Measurements from ENCODE around the gene MARCHF10. TPM values are rescaled to one million over a fixed set of nuclear protein-coding genes. Genes with fewer than 3 reads are reported as not detected.
"Not testable (repeated sequence)": the region's sequence is repeated elsewhere in the genome, so short reads cannot be mapped to it uniquely, and the experiment has no call there.

The MARCHF10 gene
- polyA plus RNA-seq, 1 experiment: 0.14 TPM

DNA sequence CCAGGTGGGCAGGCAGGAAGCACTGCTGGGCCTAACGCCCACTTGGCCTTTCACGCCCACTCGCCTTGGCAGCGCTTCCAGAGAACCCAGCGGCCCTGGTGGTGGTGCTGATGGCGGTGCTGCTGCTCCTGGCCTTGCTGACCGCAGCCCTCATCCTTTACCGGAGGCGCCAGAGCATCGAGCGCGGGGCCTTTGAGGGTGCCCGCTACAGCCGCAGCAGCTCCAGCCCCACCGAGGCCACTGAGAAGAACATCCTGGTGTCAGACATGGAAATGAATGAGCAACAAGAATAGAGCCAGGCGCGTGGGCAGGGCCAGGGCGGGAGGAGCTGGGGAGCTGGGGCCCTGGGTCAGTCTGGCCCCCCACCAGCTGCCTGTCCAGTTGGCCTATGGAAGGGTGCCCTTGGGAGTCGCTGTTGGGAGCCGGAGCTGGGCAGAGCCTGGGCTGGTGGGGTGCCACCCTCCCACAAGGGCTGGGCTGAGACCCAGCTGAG, 115.9 kb downstream of the MARCHF10 start:
- TF ChIP-seq, protein P1, sequence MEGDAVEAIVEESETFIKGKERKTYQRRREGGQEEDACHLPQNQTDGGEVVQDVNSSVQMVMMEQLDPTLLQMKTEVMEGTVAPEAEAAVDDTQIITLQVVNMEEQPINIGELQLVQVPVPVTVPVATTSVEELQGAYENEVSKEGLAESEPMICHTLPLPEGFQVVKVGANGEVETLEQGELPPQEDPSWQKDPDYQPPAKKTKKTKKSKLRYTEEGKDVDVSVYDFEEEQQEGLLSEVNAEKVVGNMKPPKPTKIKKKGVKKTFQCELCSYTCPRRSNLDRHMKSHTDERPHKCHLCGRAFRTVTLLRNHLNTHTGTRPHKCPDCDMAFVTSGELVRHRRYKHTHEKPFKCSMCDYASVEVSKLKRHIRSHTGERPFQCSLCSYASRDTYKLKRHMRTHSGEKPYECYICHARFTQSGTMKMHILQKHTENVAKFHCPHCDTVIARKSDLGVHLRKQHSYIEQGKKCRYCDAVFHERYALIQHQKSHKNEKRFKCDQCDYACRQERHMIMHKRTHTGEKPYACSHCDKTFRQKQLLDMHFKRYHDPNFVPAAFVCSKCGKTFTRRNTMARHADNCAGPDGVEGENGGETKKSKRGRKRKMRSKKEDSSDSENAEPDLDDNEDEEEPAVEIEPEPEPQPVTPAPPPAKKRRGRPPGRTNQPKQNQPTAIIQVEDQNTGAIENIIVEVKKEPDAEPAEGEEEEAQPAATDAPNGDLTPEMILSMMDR (IDR thresholded peaks at IDR 0.05; ENCODE audit: low read depth, low read length): no peak
- H3K9me3 ChIP-seq (ENCODE audit: control insufficient read depth, insufficient read depth, low read length): peaks cover 4% of the 10 kb centered on the region; the same call in 1 of the 2 replicates
- DNase-seq (ENCODE audit: low read depth, low spot score): no peak
- H3K27ac ChIP-seq (ENCODE audit: low read depth, low read length): no peak overlapping the region
- ChIA-PET CTCF (interaction anchor here (0.6 kb wide), 1 partner anchor 363 kb away, joined by 3 read pairs; no protein-coding TSS in a partner anchor), POLR2A (interaction anchor here (0.5 to 0.6 kb wide), 2 partner anchors 9 to 59 kb away, joined by 3 to 5 read pairs; no protein-coding TSS in a partner anchor)
- no peaks in the 10 kb centered on the region for H3K27me3 ChIP-seq (ENCODE audit: control insufficient read depth, insufficient read depth, low read length)
- no peak overlapping the region for H3K4me3 ChIP-seq (ENCODE audit: low read depth, low read length)

DNA sequence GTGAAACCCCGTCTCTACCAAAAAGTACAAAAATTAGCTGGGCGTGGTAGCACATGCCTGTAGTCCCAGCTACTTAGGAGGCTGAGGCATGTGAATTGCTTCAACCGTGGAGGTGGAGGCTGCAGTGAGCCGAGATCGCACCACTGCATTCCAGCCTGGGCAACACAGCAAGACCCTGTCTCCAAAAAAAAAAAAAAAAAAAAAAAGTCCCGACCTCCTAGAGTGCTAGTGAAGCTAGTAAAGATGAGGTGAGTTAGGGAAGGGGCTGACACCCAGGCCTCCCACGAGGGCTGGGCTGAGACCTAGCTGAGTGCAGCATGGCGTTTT, 116.6 kb downstream of the MARCHF10 start:
- not testable (repeated sequence) for H3K4me3 ChIP-seq (ENCODE audit: low read depth, low read length); H3K27ac ChIP-seq (ENCODE audit: low read depth, low read length); DNase-seq (ENCODE audit: low read depth, low spot score); H3K9me3 ChIP-seq (ENCODE audit: control insufficient read depth, insufficient read depth, low read length); H3K27me3 ChIP-seq (ENCODE audit: control insufficient read depth, insufficient read depth, low read length)
- ChIA-PET CTCF (interaction anchor here (0.6 kb wide), 1 partner anchor 364 kb away, joined by 3 read pairs; no protein-coding TSS in a partner anchor), POLR2A (interaction anchor here (0.5 to 0.6 kb wide), 2 partner anchors 9 to 58 kb away, joined by 3 to 5 read pairs; no protein-coding TSS in a partner anchor)

DNA sequence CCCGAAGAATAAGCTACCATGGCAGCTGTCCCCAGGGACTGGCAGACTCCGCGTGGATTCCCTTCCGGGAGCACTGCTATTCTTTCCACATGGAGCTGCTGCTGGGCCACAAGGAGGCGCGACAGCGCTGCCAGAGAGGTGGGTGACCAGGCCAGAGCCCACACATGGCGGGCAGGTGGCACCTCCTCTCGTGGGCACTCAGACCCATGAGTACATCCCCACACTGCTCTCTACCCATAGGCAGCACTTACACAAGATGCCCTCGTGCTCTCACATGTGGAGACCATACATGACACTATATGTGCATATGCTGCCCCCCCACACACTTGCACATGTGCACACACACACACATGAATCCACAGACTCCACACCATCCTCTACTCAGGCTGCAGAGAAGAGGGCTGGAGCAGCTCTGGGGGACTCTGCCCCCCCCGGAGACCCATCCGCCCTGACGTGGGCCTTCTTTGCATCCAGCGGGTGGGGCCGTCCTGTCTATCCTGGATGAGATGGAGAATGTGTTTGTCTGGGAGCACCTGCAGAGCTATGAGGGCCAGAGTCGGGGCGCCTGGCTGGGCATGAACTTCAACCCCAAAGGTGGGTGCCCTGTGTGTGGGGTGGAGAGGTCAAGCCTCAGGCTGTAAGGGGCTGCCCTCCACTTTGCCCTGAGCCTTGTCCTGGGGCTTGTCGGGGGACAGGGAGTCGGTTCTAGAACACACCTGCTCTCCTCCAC, 117.8 kb downstream of the MARCHF10 start:
- Histone ChIP-seq H3K9me3 (ENCODE audit: control insufficient read depth, insufficient read depth, low read length) (peaks cover 4% of the 10 kb centered on the region; the same call in 1 of the 2 replicates), H3K27ac (ENCODE audit: low read depth, low read length) (no peak overlapping the region), H3K27me3 (ENCODE audit: control insufficient read depth, insufficient read depth, low read length) (no peaks in the 10 kb centered on the region), H3K4me3 (ENCODE audit: low read depth, low read length) (no peak overlapping the region)
- no peak for DNase-seq (ENCODE audit: low read depth, low spot score)
- TF ChIP-seq, protein P1 (IDR thresholded peaks at IDR 0.05; ENCODE audit: low read depth, low read length): no peak
- POLR2A ChIA-PET: interaction anchor here (0.6 kb wide), 1 partner anchor 126 kb away, joined by 3 read pairs; no protein-coding TSS in a partner anchor
- CTCF ChIA-PET: interaction anchor here (0.6 kb wide), 1 partner anchor 286 kb away, joined by 3 read pairs; no protein-coding TSS in a partner anchor

DNA sequence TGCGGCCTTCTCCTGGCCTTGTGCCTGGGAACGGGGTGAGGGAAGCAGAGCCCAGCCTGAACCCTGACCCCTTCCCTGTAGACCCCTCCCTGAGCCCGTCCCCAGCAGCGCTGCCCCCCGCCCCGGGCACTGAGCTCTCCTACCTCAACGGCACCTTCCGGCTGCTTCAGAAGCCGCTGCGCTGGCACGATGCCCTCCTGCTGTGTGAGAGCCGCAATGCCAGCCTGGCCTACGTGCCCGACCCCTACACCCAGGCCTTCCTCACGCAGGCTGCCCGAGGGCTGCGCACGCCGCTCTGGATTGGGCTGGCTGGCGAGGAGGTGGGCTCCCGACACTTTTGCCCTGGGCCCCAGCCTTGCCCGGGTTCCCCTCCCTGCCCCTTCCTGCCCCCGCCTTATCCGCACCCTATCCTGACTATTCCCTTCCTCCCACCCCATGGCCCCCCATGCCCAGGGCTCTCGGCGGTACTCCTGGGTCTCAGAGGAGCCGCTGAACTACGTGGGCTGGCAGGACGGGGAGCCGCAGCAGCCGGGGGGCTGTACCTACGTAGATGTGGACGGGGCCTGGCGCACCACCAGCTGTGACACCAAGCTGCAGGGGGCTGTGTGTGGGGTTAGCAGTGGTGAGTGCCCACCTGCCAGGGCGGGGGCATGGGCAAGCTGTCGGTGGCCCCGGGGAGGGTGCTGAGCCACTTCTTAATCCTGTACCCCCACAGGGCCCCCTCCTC, 118.5 kb downstream of the MARCHF10 start:
- TF ChIP-seq, protein P1 (IDR thresholded peaks at IDR 0.05; ENCODE audit: low read depth, low read length): no peak
- no peak for DNase-seq (ENCODE audit: low read depth, low spot score)
- Histone ChIP-seq H3K27ac (ENCODE audit: low read depth, low read length) (no peak overlapping the region), H3K9me3 (ENCODE audit: control insufficient read depth, insufficient read depth, low read length) (no peaks in the 10 kb centered on the region; the same call in 1 of the 2 replicates), H3K27me3 (ENCODE audit: control insufficient read depth, insufficient read depth, low read length) (no peaks in the 10 kb centered on the region), H3K4me3 (ENCODE audit: low read depth, low read length) (no peak overlapping the region)
- ChIA-PET CTCF (interaction anchor here (0.5 kb wide), 1 partner anchor 207 kb away, joined by 3 read pairs; no protein-coding TSS in a partner anchor), POLR2A (interaction anchor here (0.6 kb wide), 1 partner anchor 127 kb away, joined by 3 read pairs; no protein-coding TSS in a partner anchor)

DNA sequence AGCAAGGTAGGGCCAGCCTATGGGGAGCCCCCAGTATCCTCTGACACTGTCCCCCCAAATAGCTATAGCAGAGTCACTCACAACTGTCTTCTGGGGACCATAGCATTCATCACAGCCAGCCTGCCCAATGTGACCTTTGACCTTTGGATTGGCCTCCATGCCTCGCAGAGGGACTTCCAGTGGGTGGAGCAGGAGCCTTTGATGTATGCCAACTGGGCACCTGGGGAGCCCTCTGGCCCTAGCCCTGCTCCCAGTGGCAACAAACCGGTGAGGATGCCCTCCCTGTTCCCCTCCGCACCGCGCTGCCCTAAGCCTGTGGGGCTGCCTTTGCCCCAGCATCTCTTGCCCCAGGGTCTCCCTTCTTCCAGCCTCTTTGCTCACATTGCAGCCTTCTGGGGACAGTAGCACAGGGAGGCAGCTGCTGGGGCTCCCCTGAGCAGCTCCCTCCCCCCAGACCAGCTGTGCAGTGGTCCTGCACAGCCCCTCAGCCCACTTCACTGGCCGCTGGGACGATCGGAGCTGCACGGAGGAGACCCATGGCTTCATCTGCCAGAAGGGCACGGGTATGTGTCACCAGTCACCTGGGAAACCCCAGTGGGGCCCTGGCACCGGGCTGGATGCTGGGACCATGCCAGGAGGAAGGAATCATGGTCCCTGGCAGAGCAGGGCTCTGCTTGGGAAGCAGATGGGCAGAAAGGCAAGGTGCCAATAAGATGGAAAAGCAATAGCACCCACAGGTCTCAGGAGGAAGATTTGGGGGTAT, 119.5 kb downstream of the MARCHF10 start:
- no peaks in the 10 kb centered on the region for H3K27me3 ChIP-seq (ENCODE audit: control insufficient read depth, insufficient read depth, low read length)
- ChIA-PET POLR2A (no interaction called here), CTCF (no interaction called here)
- H3K4me3 ChIP-seq (ENCODE audit: low read depth, low read length): no peak overlapping the region
- no peak overlapping the region for H3K27ac ChIP-seq (ENCODE audit: low read depth, low read length)
- TF ChIP-seq, protein P1 (IDR thresholded peaks at IDR 0.05; ENCODE audit: low read depth, low read length): no peak
- DNase-seq (ENCODE audit: low read depth, low spot score): no peak
- H3K9me3 ChIP-seq (ENCODE audit: control insufficient read depth, insufficient read depth, low read length): no peaks in the 10 kb centered on the region; the same call in 1 of the 2 replicates
